K562 (cell line): Measurements from ENCODE around the gene CD2. TPM values are rescaled to one million over a fixed set of nuclear protein-coding genes. Genes with fewer than 3 reads are reported as not detected.

Experiments used
- ATAC-seq: fragments of 200-7000 bp; cut with Tn5 transposase; 3 replicates; pipeline ENCODE4 v1.9.1; 2020; ENCODE audit warnings: moderate library complexity
- BruUV-seq: library from RNA; stranded (reverse); fragments of 400-500 nt; replicated peaks from 2 replicates; lab custom pipeline; 2021; lab: Mats Ljungman, UMichigan
- CTCF ChIA-PET: fragments of 300-600 bp; formaldehyde crosslinking; extraction: SDS; loops from one replicate; lab custom pipeline; 2021; ENCODE audit warnings: low intra/inter-chr PET ratio; lab: Yijun Ruan, JAX
- POLR2A ChIA-PET: fragments of 300-600, 350-650 bp; sonication (Branson Sonifier 250); formaldehyde crosslinking; extraction: SDS; loops from one replicate; lab custom pipeline; 2021; ENCODE audit warnings: antibody characterized with exemption, inconsistent platforms; lab: Yijun Ruan, JAX
- DNase-seq, 4 experiments: peaks; one replicate each; pipeline versions ENCODE4 v3.0.0 to v3.0.0-alpha.2; 2011 to 2018; ENCODE audit warnings: low spot score in 3 of 4, mixed read lengths in 3 of 4; ENCODE audit errors: extremely low read depth in 1 of 4
- FAIRE-seq: peaks from 2 replicates; lab custom pipeline; 2011; peaks lifted over from hg19 to GRCh38; lab: Jason Lieb, UNC
- H2AFZ ChIP-seq: 2 replicates; pipeline ENCODE4 v1.6.0; 2011; ENCODE audit warnings: low read depth, low read length, control low read depth, inconsistent platforms
- H3K27ac ChIP-seq: fragments of 200-600 bp; 3 replicates; pipeline ENCODE4 v1.8.0; 2011; ENCODE audit warnings: low read depth, mild to moderate bottlenecking, control low read depth, inconsistent platforms, low read length, moderate library complexity, mixed read lengths; ENCODE audit errors: extremely low read depth
- H3K27me3 ChIP-seq, 2 experiments: fragments of 300-600 bp in 1 of 2; 2 replicates in 1 of 2; 3 replicates in 1 of 2; pipeline versions ENCODE4 v1.6.0 to v1.8.0; 2011; ENCODE audit warnings: inconsistent platforms in 2 of 2, low read length in 2 of 2, mild to moderate bottlenecking in 1 of 2, mixed read lengths in 1 of 2, moderate library complexity in 1 of 2; ENCODE audit not compliant: control insufficient read depth in 2 of 2, insufficient read depth in 2 of 2
- H3K36me3 ChIP-seq: fragments of 300-600 bp; 3 replicates; pipeline ENCODE4 v1.8.0; 2011; ENCODE audit warnings: mild to moderate bottlenecking, low read length, inconsistent platforms; ENCODE audit not compliant: control insufficient read depth, insufficient read depth
- H3K4me1 ChIP-seq, 2 experiments: fragments of 200-600 bp in 1 of 2; replicated peaks in 1 of 2; 2 replicates in 1 of 2; 3 replicates in 1 of 2; pipeline versions ENCODE4 v1.5.1 to v1.8.0; 2011; ENCODE audit warnings: inconsistent platforms in 2 of 2, low read length in 2 of 2, mild to moderate bottlenecking in 1 of 2, mixed read lengths in 1 of 2, moderate library complexity in 1 of 2; ENCODE audit not compliant: control insufficient read depth in 2 of 2, insufficient read depth in 2 of 2
- H3K4me2 ChIP-seq: 2 replicates; pipeline ENCODE4 v1.6.1; 2011; ENCODE audit warnings: low read length, control low read depth, inconsistent platforms, mixed read lengths; ENCODE audit not compliant: insufficient read depth
- H3K4me3 ChIP-seq: fragments of 200-600 bp; sonication (generic), shearing (Covaris generic); 2 replicates; pipeline ENCODE4 v1.5.1; 2016; ENCODE audit warnings: control low read depth, inconsistent platforms
- H3K79me2 ChIP-seq: fragments of 200-600 bp; 3 replicates; pipeline ENCODE4 v1.8.0; 2011; ENCODE audit warnings: low read length, inconsistent platforms; ENCODE audit not compliant: control insufficient read depth, insufficient read depth
- H3K9ac ChIP-seq, 2 experiments: 2 replicates each; pipeline versions ENCODE4 v1.6.0 to v1.6.1; 2011; ENCODE audit warnings: low read depth in 2 of 2, low read length in 2 of 2, control low read depth in 1 of 2, inconsistent platforms in 1 of 2, mild to moderate bottlenecking in 1 of 2, mixed read lengths in 1 of 2; ENCODE audit not compliant: insufficient read depth in 1 of 2
- H3K9me1 ChIP-seq: one replicate; pipeline ENCODE4 v1.6.0; 2011; ENCODE audit warnings: inconsistent platforms, mild to moderate bottlenecking, low read length, moderate library complexity; ENCODE audit not compliant: control insufficient read depth, insufficient read depth
- H3K9me3 ChIP-seq: replicated peaks from 2 replicates; pipeline ENCODE4 v1.5.1; 2011; ENCODE audit warnings: low read depth, low read length, inconsistent platforms; ENCODE audit not compliant: control insufficient read depth, insufficient read depth
- H4K20me1 ChIP-seq: replicated peaks from 2 replicates; pipeline ENCODE4 v1.6.1; 2011; ENCODE audit warnings: low read length, inconsistent platforms, mixed read lengths; ENCODE audit not compliant: control insufficient read depth, insufficient read depth
- EP400 ChIP-seq: fragments of 450-650 bp; IDR thresholded peaks from 2 replicates; pipeline ENCODE4 v1.6.1; 2017; ENCODE audit warnings: antibody characterized with exemption, mild to moderate bottlenecking, moderate library complexity
- PHF8 ChIP-seq: fragments of 200-600 bp; sonication (generic); IDR thresholded peaks from 2 replicates; pipeline ENCODE4 v1.6.1; 2012; ENCODE audit warnings: mixed run types, mild to moderate bottlenecking, inconsistent platforms, low read length, moderate library complexity, borderline replicate concordance
- RBM34 ChIP-seq: fragments of 200-400 bp; formaldehyde crosslinking; IDR thresholded peaks from 2 replicates; pipeline ENCODE4 v1.6.1; 2018; ENCODE audit warnings: low read length, borderline replicate concordance; ENCODE audit not compliant: insufficient read depth
- SNIP1 ChIP-seq: fragments of 450-650 bp; IDR thresholded peaks from 2 replicates; pipeline ENCODE4 v1.7.1; 2017; ENCODE audit warnings: low read depth, mild to moderate bottlenecking
- TCF7 ChIP-seq: sonication (generic); IDR thresholded peaks from 2 replicates; pipeline ENCODE4 v1.6.1; 2016; ENCODE audit warnings: antibody characterized with exemption, borderline replicate concordance
- ZFP1 ChIP-seq: fragments of 450-650 bp; formaldehyde crosslinking; IDR thresholded peaks from 2 replicates; pipeline ENCODE4 v1.4.0; 2020; ENCODE audit warnings: mild to moderate bottlenecking, mixed read lengths
- ZNF408 ChIP-seq: fragments of 250-450 bp; sonication (Bioruptor Pico); IDR thresholded peaks from 2 replicates; pipeline ENCODE4 v1.4.0; 2020; ENCODE audit warnings: low read depth, mild to moderate bottlenecking, moderate library complexity
- WGBS: fragments of 100-300 bp; shearing (Covaris generic); methylation state at CpG from one replicate; pipeline ENCODE4 v1.1.6; 2016; ENCODE audit warnings: low coverage, mixed read lengths; ENCODE audit not compliant: insufficient coverage; ENCODE audit errors: missing lambda C conversion rate; 5-methylcytosine and 5-hydroxymethylcytosine counted together
- in situ Hi-C: fragments of 300-500 bp; cut with MboI; formaldehyde crosslinking; loops from 4 replicates; pipeline ENCODE4 v1.15.0; 2018; ENCODE audit warnings: inconsistent platforms, mixed read lengths
- intact Hi-C: fragments of 100-400 bp; cut with micrococcal nuclease; formaldehyde crosslinking; loops from 2 replicates; pipeline ENCODE4 v1.14.2; 2022
- polyA plus RNA-seq, 8 experiments: library from polyadenylated mRNA; depleted of rRNA in 4 of 8; stranded (reverse) in 5 of 8; unstranded in 3 of 8; fragments of >200 nt; fragmentation: Nextera tagmentation in 2 of 8; fragmentation: Illumina TruSeq in 1 of 8; extraction: Ambion mirVana in 2 of 8; extraction: Trizol in 1 of 8; gene quantifications; 2 replicates each; pipeline versions ENCODE4 v1.2.1 to v1.2.3, GENCODE V29; 2011 to 2014; ENCODE audit warnings: inconsistent platforms in 1 of 8, missing spikeins in 1 of 8
- total RNA-seq, 7 experiments: library from RNA; depleted of rRNA in 6 of 7; stranded (reverse); fragments of >200 nt in 6 of 7; fragmentation: Illumina TruSeq in 2 of 7; extraction: Trizol in 2 of 7; gene quantifications; 2 replicates each; pipeline versions ENCODE4 v1.2.1 to v1.2.3, GENCODE V29; 2011 to 2021; ENCODE audit warnings: low replicate concordance in 1 of 7
- TF ChIP-seq, protein P1 (sequence below): fragments of 450-650 bp; IDR thresholded peaks from 2 replicates; pipeline ENCODE4 v1.6.1; 2018; ENCODE audit not compliant: partially characterized antibody
- TF ChIP-seq, protein P2 (sequence below): fragments of 450-650 bp; IDR thresholded peaks from 2 replicates; pipeline ENCODE4 v1.6.1; 2016; ENCODE audit warnings: mild to moderate bottlenecking

The CD2 gene
- total and polyA plus RNA-seq, 9 of the 15 experiments (the other 6 are each of a cell fraction or from before 2014, with no cell fraction given) = 0.07 to 0.16 TPM; not detected in 7

DNA sequence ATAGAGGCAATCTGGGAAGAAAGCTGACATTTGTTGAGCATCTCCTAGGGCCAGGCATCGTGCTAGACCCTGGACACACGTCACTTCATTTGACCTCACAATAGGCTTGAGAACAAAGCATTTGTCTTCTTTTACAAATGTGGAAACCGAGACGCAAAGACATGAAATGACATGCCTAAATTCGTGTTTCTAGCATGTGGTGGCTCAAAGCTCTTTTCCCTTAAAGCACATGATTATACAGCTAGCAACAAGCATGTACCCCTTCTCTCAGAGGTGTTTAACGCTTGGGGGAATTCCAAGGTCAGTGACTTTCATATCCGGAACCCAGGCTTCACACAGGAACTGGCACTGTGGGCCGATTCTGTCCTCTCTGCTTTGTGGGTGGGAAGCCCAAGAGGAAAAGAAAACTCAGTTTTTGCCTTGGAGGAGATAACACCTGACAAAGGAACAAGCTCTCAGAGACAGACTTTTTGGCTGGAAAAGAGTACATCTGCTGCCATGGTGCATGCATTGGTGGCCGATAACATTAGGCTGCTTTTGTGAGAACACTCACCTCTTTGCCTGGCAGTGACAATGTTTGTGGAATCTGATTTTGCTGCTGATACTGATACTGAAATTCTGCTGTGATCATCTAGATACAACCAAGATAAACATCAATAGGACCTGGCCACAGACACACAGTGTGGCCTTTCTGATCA is 15.4 kb upstream of the CD2 start:
- DNase-seq (no peak), ATAC-seq (no peak), FAIRE-seq (no peak)
- 64% methylated on average over 9 of the region's 9 CpGs for WGBS
- no peak overlapping the region for H3K9ac ChIP-seq
- in situ Hi-C loops = loop anchor here (10.0 to 25.0 kb wide), 2 partner anchors 196 to 548 kb away; no protein-coding TSS in a partner anchor
- H2AFZ ChIP-seq = peak overlapping the region; percentile 20; the same call in 1 of the 2 replicates
- H3K4me2 ChIP-seq = no peak overlapping the region
- ChIA-PET CTCF (interaction anchor here (3.0 to 3.8 kb wide), 2 partner anchors 79 to 317 kb away, joined by 14 to 30 read pairs; no protein-coding TSS in a partner anchor), POLR2A (interaction anchor here (0.8 to 2.3 kb wide), 7 partner anchors 10 to 321 kb away, joined by 3 to 11 read pairs (median 4); partner anchors contain the start of gene TTF2)
- no peaks in the 10 kb centered on the region; a peak in 1 of 5 replicates for H3K27me3 ChIP-seq
- peaks cover 0 to 10% of the 10 kb centered on the region in 2 experiments; a peak in 1 of 5 replicates for H3K4me1 ChIP-seq
- no peaks in the 10 kb centered on the region for H3K36me3 ChIP-seq
- no peaks in the 10 kb centered on the region for H3K9me1 ChIP-seq
- TF ChIP-seq RBM34 (no peak), EP400 (no peak), ZFP1 (CRISPR knock-in tag) (no peak), ZNF408 (CRISPR knock-in tag) (no peak), TCF7 (no peak), PHF8 (no peak), SNIP1 (no peak)
- TF ChIP-seq, protein P1, sequence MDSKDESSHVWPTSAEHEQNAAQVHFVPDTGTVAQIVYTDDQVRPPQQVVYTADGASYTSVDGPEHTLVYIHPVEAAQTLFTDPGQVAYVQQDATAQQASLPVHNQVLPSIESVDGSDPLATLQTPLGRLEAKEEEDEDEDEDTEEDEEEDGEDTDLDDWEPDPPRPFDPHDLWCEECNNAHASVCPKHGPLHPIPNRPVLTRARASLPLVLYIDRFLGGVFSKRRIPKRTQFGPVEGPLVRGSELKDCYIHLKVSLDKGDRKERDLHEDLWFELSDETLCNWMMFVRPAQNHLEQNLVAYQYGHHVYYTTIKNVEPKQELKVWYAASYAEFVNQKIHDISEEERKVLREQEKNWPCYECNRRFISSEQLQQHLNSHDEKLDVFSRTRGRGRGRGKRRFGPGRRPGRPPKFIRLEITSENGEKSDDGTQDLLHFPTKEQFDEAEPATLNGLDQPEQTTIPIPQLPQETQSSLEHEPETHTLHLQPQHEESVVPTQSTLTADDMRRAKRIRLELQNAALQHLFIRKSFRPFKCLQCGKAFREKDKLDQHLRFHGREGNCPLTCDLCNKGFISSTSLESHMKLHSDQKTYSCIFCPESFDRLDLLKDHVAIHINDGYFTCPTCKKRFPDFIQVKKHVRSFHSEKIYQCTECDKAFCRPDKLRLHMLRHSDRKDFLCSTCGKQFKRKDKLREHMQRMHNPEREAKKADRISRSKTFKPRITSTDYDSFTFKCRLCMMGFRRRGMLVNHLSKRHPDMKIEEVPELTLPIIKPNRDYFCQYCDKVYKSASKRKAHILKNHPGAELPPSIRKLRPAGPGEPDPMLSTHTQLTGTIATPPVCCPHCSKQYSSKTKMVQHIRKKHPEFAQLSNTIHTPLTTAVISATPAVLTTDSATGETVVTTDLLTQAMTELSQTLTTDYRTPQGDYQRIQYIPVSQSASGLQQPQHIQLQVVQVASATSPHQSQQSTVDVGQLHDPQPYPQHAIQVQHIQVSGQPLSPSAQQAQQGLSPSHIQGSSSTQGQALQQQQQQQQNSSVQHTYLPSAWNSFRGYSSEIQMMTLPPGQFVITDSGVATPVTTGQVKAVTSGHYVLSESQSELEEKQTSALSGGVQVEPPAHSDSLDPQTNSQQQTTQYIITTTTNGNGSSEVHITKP = no peak
- TF ChIP-seq, protein P2, sequence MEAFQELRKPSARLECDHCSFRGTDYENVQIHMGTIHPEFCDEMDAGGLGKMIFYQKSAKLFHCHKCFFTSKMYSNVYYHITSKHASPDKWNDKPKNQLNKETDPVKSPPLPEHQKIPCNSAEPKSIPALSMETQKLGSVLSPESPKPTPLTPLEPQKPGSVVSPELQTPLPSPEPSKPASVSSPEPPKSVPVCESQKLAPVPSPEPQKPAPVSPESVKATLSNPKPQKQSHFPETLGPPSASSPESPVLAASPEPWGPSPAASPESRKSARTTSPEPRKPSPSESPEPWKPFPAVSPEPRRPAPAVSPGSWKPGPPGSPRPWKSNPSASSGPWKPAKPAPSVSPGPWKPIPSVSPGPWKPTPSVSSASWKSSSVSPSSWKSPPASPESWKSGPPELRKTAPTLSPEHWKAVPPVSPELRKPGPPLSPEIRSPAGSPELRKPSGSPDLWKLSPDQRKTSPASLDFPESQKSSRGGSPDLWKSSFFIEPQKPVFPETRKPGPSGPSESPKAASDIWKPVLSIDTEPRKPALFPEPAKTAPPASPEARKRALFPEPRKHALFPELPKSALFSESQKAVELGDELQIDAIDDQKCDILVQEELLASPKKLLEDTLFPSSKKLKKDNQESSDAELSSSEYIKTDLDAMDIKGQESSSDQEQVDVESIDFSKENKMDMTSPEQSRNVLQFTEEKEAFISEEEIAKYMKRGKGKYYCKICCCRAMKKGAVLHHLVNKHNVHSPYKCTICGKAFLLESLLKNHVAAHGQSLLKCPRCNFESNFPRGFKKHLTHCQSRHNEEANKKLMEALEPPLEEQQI = no peak
- H3K9me3 ChIP-seq = peaks cover 10% of the 10 kb centered on the region
- H3K4me3 ChIP-seq = no peak overlapping the region
- no peaks in the 10 kb centered on the region for H3K79me2 ChIP-seq
- BruUV-seq = no TSS peak
- intact Hi-C loops = loop anchor here (5.0 to 10.0 kb wide), 3 partner anchors 178 to 546 kb away; partner anchors contain the start of gene TRIM45
- H4K20me1 ChIP-seq = no peaks in the 10 kb centered on the region
- H3K27ac ChIP-seq = no peak overlapping the region
